ENCODE measurements around the gene WAS. TPM values are rescaled to one million over a fixed set of nuclear protein-coding genes. Genes with fewer than 3 reads are reported as not detected.

WAS gene
- polyA plus RNA-seq, 1 donor from 2014 or later: 26.5 TPM

Other genes starting within 250 kb of the WAS start
- 9.3 TPM for gene SLC38A5, start 213.5 kb upstream of the WAS start, polyA plus RNA-seq
- gene FTSJ1, start 207.6 kb upstream of the WAS start, polyA plus RNA-seq: 53.8 TPM
- 11.9 TPM for gene PORCN, start 174.8 kb upstream of the WAS start, polyA plus RNA-seq
- 61.2 TPM for gene EBP, start 162.0 kb upstream of the WAS start, polyA plus RNA-seq
- gene TBC1D25, start 144.1 kb upstream of the WAS start, polyA plus RNA-seq: 22.8 TPM
- 278 TPM for gene RBM3, start 109.3 kb upstream of the WAS start, polyA plus RNA-seq
- gene WDR13, start 86.3 kb upstream of the WAS start, polyA plus RNA-seq: 53.2 TPM
- 8.6 TPM for gene SUV39H1, start 12.9 kb downstream of the WAS start, polyA plus RNA-seq
- not detected for gene GLOD5, start 77.9 kb downstream of the WAS start, polyA plus RNA-seq
- gene GATA1, start 102.8 kb downstream of the WAS start, polyA plus RNA-seq: not detected
- gene HDAC6, start 118.3 kb downstream of the WAS start, polyA plus RNA-seq: 20.1 TPM
- not detected for gene ERAS, start 142.7 kb downstream of the WAS start, polyA plus RNA-seq
- gene PCSK1N, start 151.8 kb downstream of the WAS start, polyA plus RNA-seq: 0.51 TPM
- 90.3 TPM for gene TIMM17B, start 214.0 kb downstream of the WAS start, polyA plus RNA-seq
- gene PQBP1, start 214.1 kb downstream of the WAS start, polyA plus RNA-seq: 99.8 TPM
- 9.6 TPM for gene SLC35A2, start 227.8 kb downstream of the WAS start, polyA plus RNA-seq
- gene PIM2, start 235.2 kb downstream of the WAS start, polyA plus RNA-seq: 216 TPM